CD4-positive, alpha-beta memory T cell (primary cell): Measurements from ENCODE around the gene LCE1C. TPM values are rescaled to one million over a fixed set of nuclear protein-coding genes. Genes with fewer than 3 reads are reported as not detected.

Experiments
- CTCF ChIA-PET: fragments of 350-600 bp; sonication (Branson Sonifier 250); formaldehyde crosslinking; loops from one replicate; lab custom pipeline; 2021; ENCODE audit warnings: inconsistent platforms; ENCODE audit not compliant: partially characterized antibody; lab: Charles Lee
- POLR2A ChIA-PET: fragments of 350-600 bp; sonication (Branson Sonifier 250); formaldehyde crosslinking; loops from one replicate; lab custom pipeline; 2021; ENCODE audit not compliant: partially characterized antibody; lab: Charles Lee
- DNase-seq, 5 donors: peaks; one replicate each; pipeline versions ENCODE4 v3.0.0 to v3.0.0-alpha.2; 2020 to 2022; ENCODE audit warnings: mixed read lengths in 1 of 5
- H3K27ac ChIP-seq: one replicate; pipeline ENCODE4 v1.7.0; 2013; ENCODE audit warnings: low read depth, low read length
- H3K27me3 ChIP-seq: 2 replicates; pipeline ENCODE4 v1.7.0; 2013; ENCODE audit warnings: mild to moderate bottlenecking, low read length, moderate library complexity; ENCODE audit not compliant: insufficient read depth
- H3K36me3 ChIP-seq: 2 replicates; pipeline ENCODE4 v1.7.0; 2013; ENCODE audit warnings: mild to moderate bottlenecking, low read length, moderate library complexity; ENCODE audit not compliant: insufficient read depth
- H3K4me1 ChIP-seq: 2 replicates; pipeline ENCODE4 v1.7.0; 2013; ENCODE audit warnings: mild to moderate bottlenecking, low read length, moderate library complexity; ENCODE audit not compliant: insufficient read depth
- H3K4me3 ChIP-seq, 2 donors: one replicate each; pipeline ENCODE4 v1.7.0; 2013; ENCODE audit warnings: low read length in 2 of 2, mild to moderate bottlenecking in 1 of 2
- H3K9me3 ChIP-seq, 2 donors: one replicate each; pipeline ENCODE4 v1.7.0; 2013; ENCODE audit warnings: low read length in 2 of 2, control low read depth in 1 of 2; ENCODE audit not compliant: control insufficient read depth in 1 of 2
- H3K27ac Mint-ChIP-seq, 7 donors: one replicate each; pipeline ENCODE4 v1.8.0; 2020 to 2021; ENCODE audit warnings: mixed read lengths in 7 of 7, mild to moderate bottlenecking in 6 of 7, inconsistent platforms in 3 of 7, moderate library complexity in 3 of 7
- H3K27me3 Mint-ChIP-seq, 2 donors: one replicate each; pipeline ENCODE4 v1.8.0; 2020 to 2021; ENCODE audit warnings: mixed read lengths in 2 of 2
- H3K36me3 Mint-ChIP-seq, 2 donors: one replicate each; pipeline ENCODE4 v1.8.0; 2020 to 2021; ENCODE audit warnings: mixed read lengths in 2 of 2, inconsistent platforms in 1 of 2, mild to moderate bottlenecking in 1 of 2
- H3K4me1 Mint-ChIP-seq, 4 donors: one replicate each; pipeline ENCODE4 v1.8.0; 2020 to 2021; ENCODE audit warnings: mixed read lengths in 4 of 4, mild to moderate bottlenecking in 1 of 4
- H3K4me3 Mint-ChIP-seq, 8 donors: one replicate each; pipeline ENCODE4 v1.8.0; 2020 to 2021; ENCODE audit warnings: mixed read lengths in 8 of 8, mild to moderate bottlenecking in 7 of 8, moderate library complexity in 6 of 8, inconsistent platforms in 3 of 8
- H3K9me3 Mint-ChIP-seq, 8 donors: one replicate each; pipeline ENCODE4 v1.8.0; 2020 to 2021; ENCODE audit warnings: mixed read lengths in 8 of 8, mild to moderate bottlenecking in 5 of 8, inconsistent platforms in 3 of 8, moderate library complexity in 1 of 8
- intact Hi-C: fragments of 100-400 bp; cut with micrococcal nuclease; formaldehyde crosslinking; loops from one replicate; pipeline ENCODE4 v1.15.1; 2023
- polyA plus RNA-seq, 2 donors: library from polyadenylated mRNA; unstranded; fragments of 300-500 nt; fragmentation: Illumina TruSeq; gene quantifications; one replicate each; pipeline ENCODE4 v1.2.3, GENCODE V29; 2021
- total RNA-seq, 2 experiments: library from RNA; stranded (reverse); gene quantifications; one replicate each; pipeline ENCODE4 v1.2.3, GENCODE V29; 2021

Gene LCE1C
- total RNA-seq = not detected
- polyA plus RNA-seq = not detected

DNA sequence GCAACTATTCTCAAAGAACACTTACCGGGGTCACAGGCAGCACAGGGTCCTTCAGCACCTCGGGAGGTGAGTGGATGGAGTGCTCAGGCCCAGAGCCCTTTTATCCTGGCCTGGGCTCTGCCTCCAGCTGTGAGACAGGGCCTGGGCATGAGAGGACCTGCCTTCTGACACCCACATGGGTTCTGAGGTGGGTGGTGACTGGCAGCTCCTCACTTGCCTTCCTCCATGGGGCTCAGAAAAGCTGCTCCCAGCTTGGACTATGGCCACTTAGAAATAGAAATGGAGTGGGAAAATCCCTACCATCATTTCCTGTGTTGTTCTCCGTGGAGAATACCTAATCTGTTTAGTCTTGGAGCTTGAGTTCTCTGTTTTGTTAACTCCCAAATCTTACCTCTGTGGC lies at the start of gene LCE1C:
TSS of gene LCE1C (minus strand) at position 76 of the 400 bp plus-strand sequence. CDS start 1,173 bp downstream, outside the sequence.
- no peaks in the 10 kb centered on the region for H3K36me3 Mint-ChIP-seq

GRCh38 chr1:152855661-152856060 lies 49.2 kb upstream of the LCE1C start:
- H3K27me3 Mint-ChIP-seq = peaks cover 3 to 12% of the 10 kb centered on the region in 2 donors
- intact Hi-C loops = no loop called here
- Histone ChIP-seq H3K4me1 (no peaks in the 10 kb centered on the region), H3K4me3 (no peak overlapping the region), H3K36me3 (no peaks in the 10 kb centered on the region), H3K9me3 (no peaks in the 10 kb centered on the region), H3K27me3 (no peaks in the 10 kb centered on the region), H3K27ac (no peak overlapping the region)
- no peak overlapping the region for H3K27ac Mint-ChIP-seq
- no peak overlapping the region for H3K4me3 Mint-ChIP-seq
- ChIA-PET CTCF (interaction anchor here (1.4 kb wide), 1 partner anchor 15 kb away, joined by 5 read pairs; no protein-coding TSS in a partner anchor), POLR2A (no interaction called here)
- H3K36me3 Mint-ChIP-seq = no peaks in the 10 kb centered on the region
- H3K4me1 Mint-ChIP-seq = no peaks in the 10 kb centered on the region
- DNase-seq = no peak
- H3K9me3 Mint-ChIP-seq = no peaks in the 10 kb centered on the region

More for the DNA sequence above, at the start of gene LCE1C:
- H3K4me3 ChIP-seq = no peak within 1 kb of the TSS
- ChIA-PET CTCF (no interaction called here), POLR2A (no interaction called here)
- Mint-ChIP-seq H3K9me3 (peaks cover 0 to 2% (median 0%) of the 10 kb centered on the region in 8 donors), H3K4me3 (no peak within 1 kb of the TSS), H3K27ac (no peak within 1 kb of the TSS), H3K27me3 (peaks cover 18 to 25% of the 10 kb centered on the region in 2 donors), H3K4me1 (no peaks in the 10 kb centered on the region)
- intact Hi-C loops = no loop called here
- no peak for DNase-seq
- no peaks in the 10 kb centered on the region for H3K27me3 ChIP-seq
- H3K36me3 ChIP-seq = no peaks in the 10 kb centered on the region
- H3K4me1 ChIP-seq = no peaks in the 10 kb centered on the region
- no peaks in the 10 kb centered on the region for H3K9me3 ChIP-seq
- no peak within 1 kb of the TSS for H3K27ac ChIP-seq

DNA sequence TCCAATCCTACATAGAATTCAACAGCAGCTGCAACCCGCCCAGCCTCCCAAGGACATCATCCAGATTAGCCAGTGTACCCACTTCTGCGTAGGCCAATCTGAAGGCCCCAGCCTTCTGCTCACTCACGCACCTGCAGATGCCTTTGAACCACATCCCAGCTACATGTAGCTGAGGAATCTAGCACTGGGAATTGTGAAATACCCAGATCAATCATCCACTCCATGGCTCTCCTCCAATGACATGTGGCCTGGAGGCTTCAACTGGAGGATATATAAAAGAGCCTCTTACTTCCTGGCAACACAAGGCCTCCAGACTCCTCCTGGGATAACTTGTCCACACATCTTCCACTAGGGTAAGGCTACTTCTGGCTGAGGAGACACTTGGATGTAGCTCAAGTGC lies 36.1 kb upstream of the LCE1C start, which contains the start of gene LCE6A:
TSS of gene LCE6A (plus strand) at position 301 of the 400 bp plus-strand sequence. CDS start 665 bp downstream, outside the sequence.
- POLR2A ChIA-PET = no interaction called here
- Mint-ChIP-seq H3K36me3 (no peaks in the 10 kb centered on the region), H3K4me1 (no peaks in the 10 kb centered on the region), H3K9me3 (no peaks in the 10 kb centered on the region), H3K4me3 (no peak within 1 kb of the TSS), H3K27me3 (peaks cover 6 to 11% of the 10 kb centered on the region in 2 donors), H3K27ac (no peak within 1 kb of the TSS)
- CTCF ChIA-PET = no interaction called here
- Histone ChIP-seq H3K27ac (no peak within 1 kb of the TSS), H3K36me3 (no peaks in the 10 kb centered on the region), H3K4me1 (no peaks in the 10 kb centered on the region), H3K9me3 (no peaks in the 10 kb centered on the region), H3K4me3 (no peak within 1 kb of the TSS), H3K27me3 (peaks cover 5% of the 10 kb centered on the region)
- intact Hi-C loops = no loop called here
- no peak for DNase-seq

DNA sequence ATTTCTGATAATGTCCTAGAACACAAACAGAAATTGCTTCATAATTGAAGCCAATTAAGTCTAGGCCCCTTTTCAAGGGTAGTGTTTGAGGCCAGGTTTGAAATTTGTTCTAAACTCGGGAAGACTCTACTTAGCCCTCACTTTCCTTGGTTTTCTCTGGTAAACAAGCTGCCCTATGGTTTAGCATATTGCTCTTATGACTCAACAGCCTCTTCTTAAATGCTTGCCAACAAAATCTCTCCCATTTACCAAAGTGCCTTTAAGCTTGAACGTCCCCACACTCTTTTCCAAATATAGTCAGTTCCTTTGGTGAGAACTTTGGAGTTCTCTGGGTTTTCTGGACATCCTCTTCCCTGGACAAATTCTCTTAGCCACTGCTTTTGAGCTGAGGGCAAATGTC lies 30.4 kb upstream of the LCE1C start:
- Mint-ChIP-seq H3K27me3 (peaks cover 5 to 10% of the 10 kb centered on the region in 2 donors), H3K36me3 (no peaks in the 10 kb centered on the region), H3K27ac (no peak overlapping the region), H3K9me3 (peaks cover 0 to 4% (median 0%) of the 10 kb centered on the region in 8 donors), H3K4me3 (no peak overlapping the region), H3K4me1 (no peaks in the 10 kb centered on the region)
- ChIA-PET POLR2A (no interaction called here), CTCF (no interaction called here)
- Histone ChIP-seq H3K4me3 (no peak overlapping the region), H3K27me3 (peaks cover 5% of the 10 kb centered on the region), H3K27ac (no peak overlapping the region), H3K36me3 (no peaks in the 10 kb centered on the region), H3K4me1 (no peaks in the 10 kb centered on the region), H3K9me3 (no peaks in the 10 kb centered on the region)
- no peak for DNase-seq
- intact Hi-C loops = no loop called here

DNA sequence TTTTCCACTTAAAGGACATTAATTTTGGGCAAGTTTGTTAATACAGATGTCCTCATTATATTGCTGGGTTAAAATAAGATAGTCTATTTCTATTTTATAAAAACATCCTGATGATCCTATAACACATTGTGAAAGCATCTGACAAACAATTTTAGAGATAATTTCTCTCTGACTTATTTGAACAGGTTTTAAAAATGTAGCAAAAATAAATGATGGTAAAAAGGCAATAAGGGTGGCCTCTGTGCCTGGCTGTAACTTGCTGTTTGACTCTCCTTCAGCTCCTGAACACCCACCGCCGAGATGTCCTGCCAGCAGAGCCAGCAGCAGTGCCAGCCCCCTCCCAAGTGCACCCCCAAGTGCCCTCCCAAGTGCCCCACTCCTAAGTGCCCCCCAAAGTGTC lies 20.7 kb upstream of the LCE1C start, which contains the start of gene LCE1A:
TSS of gene LCE1A (plus strand) at position 301 of the 400 bp plus-strand sequence. CDS start at position 301, 0 bp downstream.
- no peak within 1 kb of the TSS for H3K4me3 Mint-ChIP-seq
- Histone ChIP-seq H3K27ac (no peak within 1 kb of the TSS), H3K36me3 (no peaks in the 10 kb centered on the region), H3K9me3 (no peaks in the 10 kb centered on the region), H3K27me3 (no peaks in the 10 kb centered on the region), H3K4me3 (no peak within 1 kb of the TSS), H3K4me1 (no peaks in the 10 kb centered on the region)
- ChIA-PET POLR2A (no interaction called here), CTCF (no interaction called here)
- H3K27me3 Mint-ChIP-seq = peaks cover 19 to 26% of the 10 kb centered on the region in 2 donors
- H3K4me1 Mint-ChIP-seq = no peaks in the 10 kb centered on the region
- H3K36me3 Mint-ChIP-seq = no peaks in the 10 kb centered on the region
- peaks cover 0 to 5% (median 0%) of the 10 kb centered on the region in 8 donors for H3K9me3 Mint-ChIP-seq
- no peak within 1 kb of the TSS for H3K27ac Mint-ChIP-seq
- intact Hi-C loops = no loop called here
- DNase-seq = no peak

DNA sequence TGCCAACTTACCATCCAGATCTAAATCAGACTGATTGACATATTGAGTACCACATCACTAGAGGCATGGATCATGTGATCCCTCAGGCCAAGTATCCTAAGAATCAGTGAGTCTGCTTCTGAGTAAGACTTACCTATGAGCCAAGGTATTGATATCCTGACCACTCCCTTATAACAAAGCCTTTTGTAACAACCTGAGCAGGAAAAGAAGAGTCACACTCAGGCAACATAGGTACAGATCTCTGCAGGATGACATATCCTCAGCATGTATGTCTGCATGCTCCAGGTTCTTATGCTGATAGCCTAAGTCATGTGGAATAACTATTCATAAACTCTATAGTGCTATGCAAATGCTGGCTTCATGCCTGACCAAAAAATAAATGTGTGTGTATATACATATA lies 18.5 kb upstream of the LCE1C start:
- H3K36me3 ChIP-seq = no peaks in the 10 kb centered on the region
- DNase-seq = no peak
- Mint-ChIP-seq H3K9me3 (peaks cover 0 to 4% (median 0%) of the 10 kb centered on the region in 8 donors), H3K36me3 (no peaks in the 10 kb centered on the region), H3K4me1 (no peaks in the 10 kb centered on the region), H3K27me3 (peaks cover 20 to 21% of the 10 kb centered on the region in 2 donors), H3K4me3 (no peak overlapping the region), H3K27ac (no peak overlapping the region)
- H3K9me3 ChIP-seq = no peaks in the 10 kb centered on the region
- H3K4me1 ChIP-seq = no peaks in the 10 kb centered on the region
- ChIA-PET POLR2A (no interaction called here), CTCF (no interaction called here)
- H3K4me3 ChIP-seq = no peak overlapping the region
- H3K27me3 ChIP-seq = no peaks in the 10 kb centered on the region
- H3K27ac ChIP-seq = no peak overlapping the region
- intact Hi-C loops = no loop called here

- CTCF ChIA-PET = no interaction called here
Observed at GRCh38 chr1:152823294-152823693, 16.8 kb upstream of the LCE1C start.

More at GRCh38 chr1:152823294-152823693, 16.8 kb upstream of the LCE1C start:
- H3K4me1 Mint-ChIP-seq = no peaks in the 10 kb centered on the region
- no peak overlapping the region for H3K4me3 Mint-ChIP-seq
- H3K27ac Mint-ChIP-seq = no peak overlapping the region
- Histone ChIP-seq H3K36me3 (no peaks in the 10 kb centered on the region), H3K4me1 (no peaks in the 10 kb centered on the region), H3K9me3 (no peaks in the 10 kb centered on the region), H3K4me3 (no peak overlapping the region), H3K27me3 (no peaks in the 10 kb centered on the region), H3K27ac (no peak overlapping the region)
- intact Hi-C loops = no loop called here
- peaks cover 18 to 20% of the 10 kb centered on the region in 2 donors for H3K27me3 Mint-ChIP-seq
- DNase-seq = no peak
- peaks cover 0 to 4% (median 0%) of the 10 kb centered on the region in 8 donors for H3K9me3 Mint-ChIP-seq
- POLR2A ChIA-PET = no interaction called here
- no peaks in the 10 kb centered on the region for H3K36me3 Mint-ChIP-seq
